A549 (cell line): ENCODE data around the gene ZNF646.

ENCODE experiments used
- BCL3 ChIP-seq: fragments of >200 bp; sonication (Bioruptor Twin); formaldehyde crosslinking; IDR thresholded peaks from 3 replicates; pipeline ENCODE4 v1.6.1; 2016
- CBX2 ChIP-seq: fragments of 200-600 bp; sonication (generic); IDR thresholded peaks from 2 replicates; pipeline ENCODE4 v1.6.1; 2016; ENCODE audit warnings: low read depth, mild to moderate bottlenecking, borderline replicate concordance
- CTCF ChIP-seq: fragments of >200 bp; sonication (Bioruptor Twin); formaldehyde crosslinking; IDR thresholded peaks from 3 replicates; pipeline ENCODE4 v1.5.1; 2016
- ELK1 ChIP-seq: fragments of 150-350 bp; IDR thresholded peaks from 2 replicates; pipeline ENCODE4 v1.6.1; 2014; ENCODE audit warnings: low read depth, mild to moderate bottlenecking, low read length
- EP300 ChIP-seq, 2 experiments: fragments of >200 bp; sonication (Bioruptor Twin); formaldehyde crosslinking; IDR thresholded peaks; 2 replicates in 1 of 2; 3 replicates in 1 of 2; pipeline ENCODE4 v1.6.1; 2016 to 2017
- HDAC2 ChIP-seq: fragments of 200-600 bp; sonication (generic); IDR thresholded peaks from 2 replicates; pipeline ENCODE4 v1.6.1; 2016
- HOXB13 ChIP-seq: fragments of 250-450 bp; sonication (Bioruptor Pico); IDR thresholded peaks from 2 replicates; pipeline ENCODE4 v1.5.0; 2020; ENCODE audit warnings: low read depth, mild to moderate bottlenecking, moderate library complexity
- JUN ChIP-seq, 2 experiments: fragments of >200 bp; sonication (Bioruptor Twin); formaldehyde crosslinking; IDR thresholded peaks; 2 replicates in 1 of 2; 3 replicates in 1 of 2; pipeline ENCODE4 v1.6.1; 2016 to 2017
- MAZ ChIP-seq: fragments of 150-350 bp; IDR thresholded peaks from 2 replicates; pipeline ENCODE4 v1.6.1; 2014; ENCODE audit warnings: antibody characterized with exemption, low read depth, low read length, borderline replicate concordance
- POLR2A ChIP-seq: IDR thresholded peaks from 2 replicates; pipeline ENCODE4 v1.6.1; 2012; ENCODE audit warnings: mild to moderate bottlenecking, low read length
- RAD21 ChIP-seq, 2 experiments: fragments of >200 bp in 1 of 2; sonication (Bioruptor Twin) in 1 of 2; formaldehyde crosslinking in 1 of 2; IDR thresholded peaks in 1 of 2; conservative IDR thresholded peaks in 1 of 2; 2 replicates in 1 of 2; 3 replicates in 1 of 2; pipeline ENCODE4 v1.6.1; 2012 to 2018; ENCODE audit warnings: inconsistent platforms in 1 of 2
- RFX5 ChIP-seq: fragments of 450-650 bp; IDR thresholded peaks from 2 replicates; pipeline ENCODE4 v1.7.1; 2014; ENCODE audit warnings: antibody characterized with exemption, mild to moderate bottlenecking, moderate library complexity
- ZNF302 ChIP-seq: fragments of 250-450 bp; sonication (Bioruptor Pico); IDR thresholded peaks from 2 replicates; pipeline ENCODE4 v1.9.0; 2021; ENCODE audit warnings: inconsistent platforms, mild to moderate bottlenecking, moderate library complexity

DNA sequence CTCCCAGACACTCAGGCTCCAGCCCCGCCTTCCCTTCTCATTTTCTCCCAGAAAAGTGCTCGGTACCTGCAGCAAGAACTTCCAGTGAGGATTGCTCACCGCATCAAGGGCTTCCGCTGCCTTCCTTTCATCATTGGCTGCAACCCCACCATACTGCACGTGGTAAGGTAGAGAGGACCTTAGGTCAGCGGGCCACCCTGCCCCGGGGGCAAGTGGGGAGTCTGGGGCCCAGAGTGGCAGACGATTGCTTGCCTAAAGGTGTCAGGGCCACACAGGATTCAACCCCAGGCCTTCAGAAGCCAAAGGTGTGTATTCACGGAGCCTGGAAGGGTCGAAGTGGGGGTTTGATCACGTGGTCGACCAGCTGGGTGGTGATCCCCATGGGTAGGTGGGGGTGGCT is 35.4 kb downstream of the ZNF646 start:
- TF ChIP-seq JUN (IDR thresholded peaks at IDR 0.05) (no peak), RFX5 (no peak), CTCF (no peak), ZNF302 (CRISPR knock-in tag) (no peak), HDAC2 (no peak), EP300 (IDR thresholded peaks at IDR 0.05) (no peak), ELK1 (no peak), BCL3 (no peak), MAZ (no peak), CBX2 (no peak), POLR2A (no peak), RAD21 (conservative IDR thresholded peaks at IDR 0.05 in 1 of 2, IDR thresholded peaks at IDR 0.05 in 1 of 2) (no peak), HOXB13 (no peak)
